ENCODE results near the gene DCAF5. TPM values are rescaled to one million over a fixed set of nuclear protein-coding genes. Genes with fewer than 3 reads are reported as not detected.

DCAF5 gene
- total and polyA plus RNA-seq, 2 donors (not counting 1 experiment from before 2014, with no cell fraction given), result 62.2 to 65.5 TPM

- ATAC-seq (ENCODE audit: low read depth) (no peak), DNase-seq (no peak)
- H3K27ac Mint-ChIP-seq, result no peak overlapping the region
- no peak overlapping the region for H3K9ac ChIP-seq (ENCODE audit: low read length)
- peaks cover 13% of the 10 kb centered on the region for H3K4me1 Mint-ChIP-seq
- H3K4me3 ChIP-seq (ENCODE audit: control extremely low read depth in 1 of 5, extremely low read depth in 1 of 5, insufficient read depth in 1 of 5, low read depth in 2 of 5, low read length in 4 of 5), result no peak overlapping the region
- no peaks in the 10 kb centered on the region for H3K9me3 ChIP-seq (ENCODE audit: control extremely low read depth in 1 of 3, control insufficient read depth in 2 of 3, insufficient read depth in 1 of 3, low read length in 2 of 3)
- H3K27ac ChIP-seq (ENCODE audit: low read length in 2 of 2), result no peak overlapping the region
- no peak overlapping the region for H3K4me2 ChIP-seq (replicated peaks; ENCODE audit: low read depth, low read length, poor library complexity, severe bottlenecking)
- 100% methylated on average over 2 of the region's 3 CpGs for WGBS (ENCODE audit: insufficient coverage)
- no peak for TF ChIP-seq EZH2 (IDR thresholded peaks at IDR 0.05; ENCODE audit: borderline replicate concordance, insufficient read depth, low read depth, low read length, poor library complexity, severe bottlenecking)
- TF ChIP-seq, protein P1, sequence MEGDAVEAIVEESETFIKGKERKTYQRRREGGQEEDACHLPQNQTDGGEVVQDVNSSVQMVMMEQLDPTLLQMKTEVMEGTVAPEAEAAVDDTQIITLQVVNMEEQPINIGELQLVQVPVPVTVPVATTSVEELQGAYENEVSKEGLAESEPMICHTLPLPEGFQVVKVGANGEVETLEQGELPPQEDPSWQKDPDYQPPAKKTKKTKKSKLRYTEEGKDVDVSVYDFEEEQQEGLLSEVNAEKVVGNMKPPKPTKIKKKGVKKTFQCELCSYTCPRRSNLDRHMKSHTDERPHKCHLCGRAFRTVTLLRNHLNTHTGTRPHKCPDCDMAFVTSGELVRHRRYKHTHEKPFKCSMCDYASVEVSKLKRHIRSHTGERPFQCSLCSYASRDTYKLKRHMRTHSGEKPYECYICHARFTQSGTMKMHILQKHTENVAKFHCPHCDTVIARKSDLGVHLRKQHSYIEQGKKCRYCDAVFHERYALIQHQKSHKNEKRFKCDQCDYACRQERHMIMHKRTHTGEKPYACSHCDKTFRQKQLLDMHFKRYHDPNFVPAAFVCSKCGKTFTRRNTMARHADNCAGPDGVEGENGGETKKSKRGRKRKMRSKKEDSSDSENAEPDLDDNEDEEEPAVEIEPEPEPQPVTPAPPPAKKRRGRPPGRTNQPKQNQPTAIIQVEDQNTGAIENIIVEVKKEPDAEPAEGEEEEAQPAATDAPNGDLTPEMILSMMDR (IDR thresholded peaks at IDR 0.05), result no peak
- no peak overlapping the region for H2AFZ ChIP-seq (ENCODE audit: insufficient read depth, low read depth, low read length, poor library complexity, severe bottlenecking)
- no peaks in the 10 kb centered on the region for H3K9me3 Mint-ChIP-seq (ENCODE audit: insufficient read depth)
- H4K20me1 ChIP-seq (ENCODE audit: control insufficient read depth, insufficient read depth, low read length, poor library complexity, severe bottlenecking), result no peaks in the 10 kb centered on the region
- ChIA-PET CTCF (no interaction called here), POLR2A (no interaction called here)
- H3K79me2 ChIP-seq (ENCODE audit: control insufficient read depth, insufficient read depth, low read length), result no peaks in the 10 kb centered on the region
- H3K27me3 ChIP-seq (replicated peaks in 1 of 4; ENCODE audit: control extremely low read depth in 1 of 4, control insufficient read depth in 3 of 4, insufficient read depth in 4 of 4, low read length in 3 of 4), result no peaks in the 10 kb centered on the region
- peaks cover 0 to 18% of the 10 kb centered on the region in 2 experiments for H3K36me3 ChIP-seq (replicated peaks in 1 of 2; ENCODE audit: control extremely low read depth in 1 of 2, control insufficient read depth in 1 of 2, extremely low read depth in 1 of 2, insufficient read depth in 2 of 2, low read length in 1 of 2)
- intact Hi-C loops (cut with micrococcal nuclease), result no loop called here
- no peak overlapping the region for H3K4me3 Mint-ChIP-seq
- H3K27me3 Mint-ChIP-seq, result peaks cover 8% of the 10 kb centered on the region
- peaks cover 0 to 3% of the 10 kb centered on the region in 2 donors for H3K4me1 ChIP-seq (ENCODE audit: control insufficient read depth in 2 of 2, insufficient read depth in 2 of 2, low read length in 2 of 2)
Measured at GRCh38 chr14:69048456-69048855, 104.5 kb downstream of the DCAF5 start.

DNA sequence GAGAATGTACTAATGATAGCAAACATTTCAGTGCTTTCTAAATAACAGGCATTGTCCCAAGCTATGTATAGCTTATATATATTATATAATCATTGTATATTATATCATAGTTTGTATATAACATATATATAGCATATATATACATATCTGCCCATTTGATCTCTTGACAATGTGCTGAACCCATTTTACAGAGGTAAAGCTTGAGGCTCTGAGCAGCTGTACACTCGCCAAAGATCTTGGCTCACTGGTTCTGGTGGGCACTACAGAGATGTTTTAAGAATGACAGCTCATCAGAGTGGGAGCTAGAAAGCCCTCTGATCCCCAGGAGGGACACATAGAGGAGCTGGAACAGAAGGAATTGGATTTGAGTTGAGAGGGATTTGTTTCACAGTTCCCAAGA lies 105.7 kb downstream of the DCAF5 start:
- peaks cover 0 to 8% of the 10 kb centered on the region in 2 experiments for H3K36me3 ChIP-seq (replicated peaks in 1 of 2; ENCODE audit: control extremely low read depth in 1 of 2, control insufficient read depth in 1 of 2, extremely low read depth in 1 of 2, insufficient read depth in 2 of 2, low read length in 1 of 2)
- no peaks in the 10 kb centered on the region for H3K79me2 ChIP-seq (ENCODE audit: control insufficient read depth, insufficient read depth, low read length)
- POLR2A ChIA-PET, result no interaction called here
- no peaks in the 10 kb centered on the region for H4K20me1 ChIP-seq (ENCODE audit: control insufficient read depth, insufficient read depth, low read length, poor library complexity, severe bottlenecking)
- H3K9me3 ChIP-seq (ENCODE audit: control extremely low read depth in 1 of 3, control insufficient read depth in 2 of 3, insufficient read depth in 1 of 3, low read length in 2 of 3), result no peaks in the 10 kb centered on the region
- no peak for DNase-seq
- Mint-ChIP-seq H3K27me3 (peaks cover 20% of the 10 kb centered on the region), H3K27ac (no peak overlapping the region), H3K9me3 (ENCODE audit: insufficient read depth) (no peaks in the 10 kb centered on the region), H3K4me3 (no peak overlapping the region), H3K4me1 (peaks cover 10% of the 10 kb centered on the region)
- no peak overlapping the region for H3K9ac ChIP-seq (ENCODE audit: low read length)
- TF ChIP-seq EZH2 (IDR thresholded peaks at IDR 0.05; ENCODE audit: borderline replicate concordance, insufficient read depth, low read depth, low read length, poor library complexity, severe bottlenecking), result no peak
- TF ChIP-seq, protein P1 (IDR thresholded peaks at IDR 0.05), result no peak
- no peak for ATAC-seq (ENCODE audit: low read depth)
- H3K4me1 ChIP-seq (ENCODE audit: control insufficient read depth in 2 of 2, insufficient read depth in 2 of 2, low read length in 2 of 2), result no peaks in the 10 kb centered on the region
- 80% methylated on average over 1 of the region's 1 CpG for WGBS (ENCODE audit: insufficient coverage)
- no peak overlapping the region for H2AFZ ChIP-seq (ENCODE audit: insufficient read depth, low read depth, low read length, poor library complexity, severe bottlenecking)
- H3K27me3 ChIP-seq (replicated peaks in 1 of 4; ENCODE audit: control extremely low read depth in 1 of 4, control insufficient read depth in 3 of 4, insufficient read depth in 4 of 4, low read length in 3 of 4), result peaks cover 0 to 5% (median 4%) of the 10 kb centered on the region in 4 experiments
- CTCF ChIA-PET, result no interaction called here
- H3K4me3 ChIP-seq (ENCODE audit: control extremely low read depth in 1 of 5, extremely low read depth in 1 of 5, insufficient read depth in 1 of 5, low read depth in 2 of 5, low read length in 4 of 5), result no peak overlapping the region
- intact Hi-C loops (cut with micrococcal nuclease), result no loop called here
- H3K4me2 ChIP-seq (replicated peaks; ENCODE audit: low read depth, low read length, poor library complexity, severe bottlenecking), result no peak overlapping the region
- no peak overlapping the region for H3K27ac ChIP-seq (ENCODE audit: low read length in 2 of 2)

All from B cell (primary cell).